ENCODE measurements around the gene ZNF385C. TPM values are rescaled to one million over a fixed set of nuclear protein-coding genes. Genes with fewer than 3 reads are reported as not detected.
A peak's percentile ranks its signal among the peaks of the same experiment; 100 is the strongest.

ZNF385C gene
- total and polyA plus RNA-seq, 12 donors: 0.07 to 0.16 (median 0.11) TPM; not detected in 6

GRCh38 chr17:41986634-41987033, 111.6 kb downstream of the ZNF385C start:
- no peak for TF ChIP-seq CTCF (IDR thresholded peaks at IDR 0.05)
- no peak for TF ChIP-seq POLR2A (IDR thresholded peaks at IDR 0.05)
- Histone ChIP-seq H3K36me3 (replicated peaks in 1 of 2) (peaks cover 0 to 86% of the 10 kb centered on the region in 2 donors), H3K4me3 (no peak overlapping the region), H3K27ac (no peak overlapping the region), H3K27me3 (no peaks in the 10 kb centered on the region), H3K4me1 (replicated peaks in 1 of 2) (no peaks in the 10 kb centered on the region), H3K9me3 (replicated peaks in 1 of 3) (no peaks in the 10 kb centered on the region)
- intact Hi-C loops (cut with DNase I): no loop called here
- 93 to 95% (median 94%) methylated on average over 1 of the region's 1 CpG for WGBS, 4 donors
- no peak for DNase-seq

- TF ChIP-seq CTCF (IDR thresholded peaks at IDR 0.05): no peak
- no peak for TF ChIP-seq POLR2A (IDR thresholded peaks at IDR 0.05)
- 93 to 98% (median 96%) methylated on average over 8 of the region's 8 CpGs for WGBS, 4 donors
- H3K36me3 ChIP-seq (replicated peaks in 1 of 2): peaks cover 0 to 86% of the 10 kb centered on the region in 2 donors
- H3K27me3 ChIP-seq: no peaks in the 10 kb centered on the region
- intact Hi-C loops (cut with DNase I): no loop called here
- H3K4me3 ChIP-seq: no peak overlapping the region
- H3K27ac ChIP-seq: no peak overlapping the region
- H3K4me1 ChIP-seq (replicated peaks in 1 of 2): no peaks in the 10 kb centered on the region
- H3K9me3 ChIP-seq (replicated peaks in 1 of 3): no peaks in the 10 kb centered on the region
- DNase-seq: no peak
Measured at GRCh38 chr17:41985919-41986318, 112.4 kb downstream of the ZNF385C start.

DNA sequence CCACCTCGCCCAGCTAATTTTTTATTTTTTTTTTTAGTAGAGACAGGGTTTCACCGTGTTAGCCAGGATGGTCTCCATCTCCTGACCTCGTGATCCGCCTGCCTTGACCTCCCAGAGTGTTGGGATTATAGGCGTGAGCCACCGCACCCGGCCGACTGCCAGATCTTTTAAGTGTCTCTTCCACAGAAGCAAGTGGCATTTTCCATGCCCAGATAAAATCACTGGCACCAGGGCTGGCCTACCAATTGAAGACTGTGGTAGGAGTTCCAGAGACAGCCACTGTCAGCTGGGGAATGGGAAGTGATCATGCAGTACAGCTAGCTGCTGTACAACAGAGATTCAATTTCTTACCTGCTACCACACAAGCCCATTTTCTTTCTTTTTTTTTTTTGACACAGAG, 113.8 kb downstream of the ZNF385C start:
- DNase-seq: no peak
- WGBS, 4 donors: 88 to 96% (median 92%) methylated on average over 8 of the region's 8 CpGs
- no peaks in the 10 kb centered on the region for H3K4me1 ChIP-seq (replicated peaks in 1 of 2)
- no peak overlapping the region for H3K27ac ChIP-seq
- H3K9me3 ChIP-seq (replicated peaks in 1 of 3): no peaks in the 10 kb centered on the region
- TF ChIP-seq CTCF (IDR thresholded peaks at IDR 0.05) (no peak), POLR2A (IDR thresholded peaks at IDR 0.05) (no peak)
- H3K36me3 ChIP-seq (replicated peaks in 1 of 2): peaks cover 0 to 82% of the 10 kb centered on the region in 2 donors
- intact Hi-C loops (cut with DNase I): no loop called here
- no peaks in the 10 kb centered on the region for H3K27me3 ChIP-seq
- no peak overlapping the region for H3K4me3 ChIP-seq

DNA sequence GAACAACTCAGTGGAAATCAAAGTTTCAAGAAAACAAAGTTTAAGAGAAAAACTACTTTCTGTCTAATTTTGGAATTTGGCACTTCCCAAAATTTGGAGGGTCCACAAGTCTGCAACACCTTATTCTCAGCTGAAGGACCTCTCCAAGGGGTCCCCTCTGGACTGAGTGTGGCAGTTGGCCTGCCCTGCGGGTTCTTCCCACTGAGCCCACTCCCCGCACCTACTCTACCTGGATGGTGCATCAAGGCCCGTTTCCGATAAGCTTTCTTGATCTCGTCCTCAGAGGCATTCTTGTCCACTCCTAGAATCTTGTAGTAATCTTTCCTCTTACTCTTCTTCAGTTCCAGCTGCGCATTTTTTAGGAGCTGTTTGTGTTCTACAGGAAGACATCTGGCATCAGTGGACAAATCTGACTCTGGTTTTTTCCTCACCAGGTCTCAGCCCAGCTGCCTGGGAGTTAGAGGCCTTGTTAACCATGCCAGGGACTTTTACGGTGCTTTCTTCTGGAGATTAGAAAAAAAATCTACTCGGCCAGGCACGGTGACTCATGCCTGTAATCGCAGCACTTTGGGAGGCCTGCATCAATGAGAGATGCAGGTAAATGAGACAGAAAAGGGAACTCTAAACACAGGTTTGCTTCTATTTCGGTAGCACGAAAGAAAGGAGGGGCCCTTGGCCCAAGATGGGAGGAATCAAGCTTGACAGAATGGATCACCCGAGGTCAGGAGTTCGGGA, 116.1 kb downstream of the ZNF385C start:
- no peaks in the 10 kb centered on the region for H3K4me1 ChIP-seq (replicated peaks in 1 of 2)
- H3K36me3 ChIP-seq (replicated peaks in 1 of 2): peaks cover 0 to 80% of the 10 kb centered on the region in 2 donors
- 53 to 67% (median 60%) methylated on average over 14 of the region's 14 CpGs for WGBS, 4 donors
- intact Hi-C loops (cut with DNase I): no loop called here
- H3K27ac ChIP-seq: peak overlapping the region in 4 of 5 donors; percentile 63 to 73 (median 67)
- H3K4me3 ChIP-seq: no peak overlapping the region
- TF ChIP-seq CTCF (IDR thresholded peaks at IDR 0.05): no peak
- no peak for TF ChIP-seq POLR2A (IDR thresholded peaks at IDR 0.05)
- no peaks in the 10 kb centered on the region for H3K9me3 ChIP-seq (replicated peaks in 1 of 3)
- no peaks in the 10 kb centered on the region for H3K27me3 ChIP-seq
- peak in 6 of 7 donors; percentile 61 to 78 (median 72) for DNase-seq
